MM.1S (cell line): ENCODE measurements around the gene TMEM131.

Experiments used
- DNase-seq: peaks from one replicate; pipeline ENCODE4 v3.0.0-alpha.2; 2015
- H2AFZ ChIP-seq: fragments of 300-600 bp; sonication (generic); 2 replicates; pipeline ENCODE4 v1.6.0; 2016; ENCODE audit warnings: antibody characterized with exemption, low read length
- H3F3A ChIP-seq: fragments of 300-600 bp; sonication (generic); 2 replicates; pipeline ENCODE4 v1.6.1; 2016; ENCODE audit warnings: mild to moderate bottlenecking, antibody characterized with exemption, low read length, moderate library complexity, mixed read lengths; ENCODE audit not compliant: insufficient read depth
- H3K27ac ChIP-seq: fragments of 300-600 bp; sonication (generic); 2 replicates; pipeline ENCODE4 v1.5.1; 2016; ENCODE audit warnings: mild to moderate bottlenecking, low read length
- H3K27me3 ChIP-seq: fragments of 300-600 bp; sonication (generic); replicated peaks from 2 replicates; pipeline ENCODE4 v1.6.0; 2016; ENCODE audit warnings: low read length; ENCODE audit not compliant: insufficient read depth
- H3K36me3 ChIP-seq: fragments of 300-600 bp; sonication (generic); replicated peaks from 2 replicates; pipeline ENCODE4 v1.6.1; 2016; ENCODE audit warnings: mild to moderate bottlenecking, low read length, mixed read lengths; ENCODE audit not compliant: insufficient read depth
- H3K4me1 ChIP-seq: fragments of 300-600 bp; sonication (generic); 2 replicates; pipeline ENCODE4 v1.6.1; 2016; ENCODE audit warnings: low read length, mixed read lengths
- H3K4me2 ChIP-seq: fragments of 300-600 bp; sonication (generic); 2 replicates; pipeline ENCODE4 v1.6.0; 2016; ENCODE audit warnings: low read depth, low read length
- H3K4me3 ChIP-seq: fragments of 300-600 bp; sonication (generic); 2 replicates; pipeline ENCODE4 v1.5.1; 2016; ENCODE audit warnings: low read length, mixed read lengths
- H3K79me2 ChIP-seq: fragments of 300-600 bp; sonication (generic); 2 replicates; pipeline ENCODE4 v1.6.1; 2016; ENCODE audit warnings: mixed run types, low read length, mixed read lengths
- H3K9ac ChIP-seq: fragments of 300-600 bp; sonication (generic); 2 replicates; pipeline ENCODE4 v1.6.1; 2016; ENCODE audit warnings: low read length, mixed read lengths
- H3K9me2 ChIP-seq: fragments of 300-600 bp; sonication (generic); replicated peaks from 2 replicates; pipeline ENCODE4 v1.6.1; 2016; ENCODE audit warnings: mild to moderate bottlenecking, low read length, mixed read lengths; ENCODE audit not compliant: insufficient read depth
- H3K9me3 ChIP-seq: fragments of 300-600 bp; sonication (generic); replicated peaks from 2 replicates; pipeline ENCODE4 v1.6.1; 2016; ENCODE audit warnings: mild to moderate bottlenecking, low read length, mixed read lengths; ENCODE audit not compliant: insufficient read depth
- H4K20me1 ChIP-seq: fragments of 300-600 bp; sonication (generic); 2 replicates; pipeline ENCODE4 v1.6.1; 2016; ENCODE audit warnings: mild to moderate bottlenecking, low read length, moderate library complexity, mixed read lengths; ENCODE audit not compliant: insufficient read depth
- EZH2 ChIP-seq: fragments of 300-600 bp; sonication (generic); optimal IDR thresholded peaks from 2 replicates; pipeline ENCODE3; 2017; ENCODE audit warnings: low read depth, mild to moderate bottlenecking, antibody characterized with exemption, low read length, mixed read lengths
- EZH2phosphoT487 ChIP-seq: fragments of 300-600 bp; sonication (generic); IDR thresholded peaks from 2 replicates; pipeline ENCODE4 v1.6.1; 2018; ENCODE audit warnings: antibody characterized with exemption, low read length
- TF ChIP-seq, protein P1 (sequence below): fragments of 300-600 bp; sonication (generic); IDR thresholded peaks from 2 replicates; pipeline ENCODE4 v1.5.1; 2016; ENCODE audit warnings: antibody characterized with exemption, low read length, mixed read lengths

The TMEM131 gene

DNA sequence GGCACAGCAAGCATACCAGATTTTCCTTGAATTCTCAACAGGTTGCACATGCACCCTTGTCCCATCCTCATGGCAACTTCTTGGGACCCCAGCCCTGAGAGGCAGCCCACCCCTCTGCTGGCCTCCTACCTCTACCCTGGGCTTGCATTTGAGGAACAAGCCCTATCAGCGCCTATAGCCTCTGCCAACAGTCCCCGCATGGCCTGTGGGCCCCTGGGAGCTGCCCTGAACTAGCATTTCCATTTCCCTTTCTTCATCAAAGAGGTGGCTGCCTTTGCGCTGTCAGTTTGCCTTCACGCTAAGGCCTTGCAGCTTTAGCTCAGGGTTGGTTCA, 287.7 kb downstream of the TMEM131 start:
- H3K27ac ChIP-seq: no peak overlapping the region
- no peaks in the 10 kb centered on the region; the same call in 1 of the 2 replicates for H3K27me3 ChIP-seq
- H3K4me3 ChIP-seq: no peak overlapping the region
- no peaks in the 10 kb centered on the region for H3K9me2 ChIP-seq
- H3K79me2 ChIP-seq: no peaks in the 10 kb centered on the region
- TF ChIP-seq EZH2phosphoT487: no peak
- TF ChIP-seq, protein P1, sequence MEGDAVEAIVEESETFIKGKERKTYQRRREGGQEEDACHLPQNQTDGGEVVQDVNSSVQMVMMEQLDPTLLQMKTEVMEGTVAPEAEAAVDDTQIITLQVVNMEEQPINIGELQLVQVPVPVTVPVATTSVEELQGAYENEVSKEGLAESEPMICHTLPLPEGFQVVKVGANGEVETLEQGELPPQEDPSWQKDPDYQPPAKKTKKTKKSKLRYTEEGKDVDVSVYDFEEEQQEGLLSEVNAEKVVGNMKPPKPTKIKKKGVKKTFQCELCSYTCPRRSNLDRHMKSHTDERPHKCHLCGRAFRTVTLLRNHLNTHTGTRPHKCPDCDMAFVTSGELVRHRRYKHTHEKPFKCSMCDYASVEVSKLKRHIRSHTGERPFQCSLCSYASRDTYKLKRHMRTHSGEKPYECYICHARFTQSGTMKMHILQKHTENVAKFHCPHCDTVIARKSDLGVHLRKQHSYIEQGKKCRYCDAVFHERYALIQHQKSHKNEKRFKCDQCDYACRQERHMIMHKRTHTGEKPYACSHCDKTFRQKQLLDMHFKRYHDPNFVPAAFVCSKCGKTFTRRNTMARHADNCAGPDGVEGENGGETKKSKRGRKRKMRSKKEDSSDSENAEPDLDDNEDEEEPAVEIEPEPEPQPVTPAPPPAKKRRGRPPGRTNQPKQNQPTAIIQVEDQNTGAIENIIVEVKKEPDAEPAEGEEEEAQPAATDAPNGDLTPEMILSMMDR: no peak
- TF ChIP-seq EZH2: no peak
- H3K9me3 ChIP-seq: no peaks in the 10 kb centered on the region
- H3K4me1 ChIP-seq: no peaks in the 10 kb centered on the region
- H3K36me3 ChIP-seq: no peaks in the 10 kb centered on the region
- H3K4me2 ChIP-seq: no peak overlapping the region
- H4K20me1 ChIP-seq: no peaks in the 10 kb centered on the region
- no peak overlapping the region for H2AFZ ChIP-seq
- no peaks in the 10 kb centered on the region for H3F3A ChIP-seq
- H3K9ac ChIP-seq: no peak overlapping the region
- no peak for DNase-seq

DNA sequence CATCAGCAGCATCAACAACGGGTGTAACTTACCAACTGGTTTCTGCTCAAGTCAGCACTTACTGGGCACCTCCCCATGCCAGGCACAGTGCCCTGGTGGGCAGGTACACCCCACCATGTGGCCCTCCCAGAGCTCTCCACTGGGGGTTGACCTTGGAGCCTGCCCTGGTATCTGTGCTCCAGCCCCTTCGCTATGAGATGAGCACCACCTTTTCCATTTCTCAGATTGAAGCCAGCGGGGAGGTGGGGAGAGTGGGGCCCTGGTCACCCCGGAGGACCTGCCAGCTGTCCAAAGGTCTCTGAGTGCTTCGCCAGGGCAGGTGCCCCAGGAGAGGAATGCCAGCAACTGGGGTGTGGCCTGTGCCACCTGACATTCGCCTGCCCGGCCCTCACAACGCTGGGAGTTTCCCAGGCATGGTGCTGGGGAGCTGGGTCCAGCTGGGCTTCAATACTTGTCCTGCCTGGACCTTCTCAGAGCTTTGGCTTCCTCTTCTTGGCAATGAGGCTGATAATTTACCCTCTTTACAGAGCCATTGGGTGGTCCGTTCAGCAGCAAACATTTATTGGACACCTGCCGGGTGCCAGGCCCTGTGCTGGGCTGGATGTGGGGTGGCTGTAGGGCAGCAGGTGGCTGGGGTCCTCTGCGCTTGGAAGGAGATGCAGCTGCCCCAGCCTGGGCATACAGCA, 288.2 kb downstream of the TMEM131 start:
- DNase-seq: no peak

DNA sequence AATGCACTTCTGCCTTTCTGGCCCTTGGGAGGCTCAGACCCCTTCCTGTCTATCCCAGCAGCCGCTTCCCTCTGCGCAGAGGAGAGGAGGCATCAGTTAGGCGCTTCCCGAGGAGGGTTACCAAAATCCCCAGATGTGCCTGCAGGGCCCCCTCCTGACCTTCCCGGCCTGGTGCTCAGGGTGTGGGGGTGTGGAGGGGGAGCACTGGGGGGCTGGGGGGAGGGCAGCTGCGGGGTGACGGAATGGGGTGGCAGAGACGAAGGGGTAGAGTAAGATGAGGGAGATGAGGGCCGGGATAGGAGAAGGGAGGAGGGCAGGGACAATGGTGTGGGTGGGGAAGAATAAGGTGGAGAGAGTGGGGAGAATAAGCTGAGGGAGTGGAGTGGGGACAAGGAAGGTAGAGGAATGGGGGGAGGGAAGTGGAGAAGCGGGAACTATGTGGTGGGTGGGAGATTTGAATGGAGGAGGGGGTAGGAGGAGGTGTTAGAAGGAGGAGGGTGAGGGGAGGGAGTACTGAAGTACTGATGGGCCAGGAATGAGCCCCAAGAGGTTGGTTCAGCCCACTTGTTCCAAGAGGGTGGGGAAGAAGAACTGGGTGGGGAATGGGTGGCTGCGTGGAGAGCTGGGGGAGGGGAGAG, 288.9 kb downstream of the TMEM131 start:
- H3K27me3 ChIP-seq: no peaks in the 10 kb centered on the region; the same call in 1 of the 2 replicates
- H3K4me2 ChIP-seq: no peak overlapping the region

More for the DNA sequence above, 288.2 kb downstream of the TMEM131 start:
- no peak overlapping the region for H2AFZ ChIP-seq
- no peaks in the 10 kb centered on the region for H3K9me3 ChIP-seq
- no peak overlapping the region for H3K9ac ChIP-seq
- H3K79me2 ChIP-seq: no peaks in the 10 kb centered on the region
- no peaks in the 10 kb centered on the region for H4K20me1 ChIP-seq
- no peak overlapping the region for H3K4me3 ChIP-seq
- H3K4me1 ChIP-seq: no peaks in the 10 kb centered on the region
- H3K36me3 ChIP-seq: no peaks in the 10 kb centered on the region
- no peaks in the 10 kb centered on the region for H3F3A ChIP-seq
- H3K27ac ChIP-seq: no peak overlapping the region
- no peaks in the 10 kb centered on the region; the same call in 1 of the 2 replicates for H3K27me3 ChIP-seq
- TF ChIP-seq, protein P1: no peak
- TF ChIP-seq EZH2phosphoT487 (no peak), EZH2 (no peak)
- no peak overlapping the region for H3K4me2 ChIP-seq
- no peaks in the 10 kb centered on the region for H3K9me2 ChIP-seq

More for the DNA sequence above, 288.9 kb downstream of the TMEM131 start:
- H3K4me3 ChIP-seq: no peak overlapping the region
- TF ChIP-seq, protein P1: no peak
- TF ChIP-seq EZH2 (no peak), EZH2phosphoT487 (no peak)
- H2AFZ ChIP-seq: no peak overlapping the region
- DNase-seq: no peak
- no peaks in the 10 kb centered on the region for H3K79me2 ChIP-seq
- no peaks in the 10 kb centered on the region for H3K4me1 ChIP-seq
- H4K20me1 ChIP-seq: no peaks in the 10 kb centered on the region
- no peaks in the 10 kb centered on the region for H3K9me2 ChIP-seq
- H3K9ac ChIP-seq: no peak overlapping the region
- H3K36me3 ChIP-seq: no peaks in the 10 kb centered on the region
- no peaks in the 10 kb centered on the region for H3K9me3 ChIP-seq
- no peak overlapping the region for H3K27ac ChIP-seq
- no peaks in the 10 kb centered on the region for H3F3A ChIP-seq
